A673 (cell line): ENCODE measurements around the gene DNAH1. TPM values are rescaled to one million over a fixed set of nuclear protein-coding genes. Genes with fewer than 3 reads are reported as not detected.

Source experiments
- BruUV-seq: library from RNA; stranded (reverse); fragments of 400-500 nt; replicated peaks from 2 replicates; lab custom pipeline; 2021; lab: Mats Ljungman, UMichigan
- CTCF ChIA-PET: fragments of 300-600 bp; sonication (Branson Sonifier 250); formaldehyde crosslinking; loops from one replicate; lab custom pipeline; 2022; ENCODE audit warnings: antibody characterized with exemption; lab: Charles Lee
- POLR2A ChIA-PET: fragments of 300-600 bp; sonication (Branson Sonifier 250); formaldehyde crosslinking; loops from one replicate; lab custom pipeline; 2022; ENCODE audit warnings: antibody characterized with exemption; ENCODE audit not compliant: low non-redundant PET; lab: Charles Lee
- DNase-seq: peaks from one replicate; pipeline ENCODE4 v3.0.0-alpha.2; 2015; ENCODE audit warnings: low spot score
- H3K27ac ChIP-seq: fragments of 200-600 bp; sonication (generic); 2 replicates; pipeline ENCODE4 v1.5.1; 2016; ENCODE audit warnings: mixed run types, low read depth, mild to moderate bottlenecking, mixed read lengths, antibody characterized with exemption, low read length; ENCODE audit not compliant: poor library complexity, severe bottlenecking
- H3K27me3 ChIP-seq: fragments of 200-600 bp; sonication (generic); replicated peaks from 2 replicates; pipeline ENCODE4 v1.6.1; 2017; ENCODE audit warnings: mixed run types, low read depth, mild to moderate bottlenecking, mixed read lengths, antibody characterized with exemption, low read length; ENCODE audit not compliant: insufficient read depth, poor library complexity
- H3K36me3 ChIP-seq: fragments of 200-600 bp; sonication (generic); 2 replicates; pipeline ENCODE4 v1.6.1; 2016; ENCODE audit warnings: mixed run types, mild to moderate bottlenecking, mixed read lengths, antibody characterized with exemption, low read length; ENCODE audit not compliant: insufficient read depth, poor library complexity, severe bottlenecking
- H3K4me1 ChIP-seq: fragments of 200-600 bp; sonication (generic); 2 replicates; pipeline ENCODE4 v1.6.1; 2017; ENCODE audit warnings: mixed run types, mild to moderate bottlenecking, mixed read lengths, antibody characterized with exemption, low read length; ENCODE audit not compliant: insufficient read depth, poor library complexity, severe bottlenecking
- H3K4me3 ChIP-seq: fragments of 200-600 bp; sonication (generic); 2 replicates; pipeline ENCODE4 v1.5.1; 2016; ENCODE audit warnings: low read depth, mixed run types, mild to moderate bottlenecking, mixed read lengths, low read length; ENCODE audit not compliant: poor library complexity, severe bottlenecking
- H3K9me3 ChIP-seq: fragments of 200-600 bp; sonication (generic); 2 replicates; pipeline ENCODE4 v1.6.1; 2016; ENCODE audit warnings: mixed run types, low read depth, mild to moderate bottlenecking, mixed read lengths, antibody characterized with exemption, low read length; ENCODE audit not compliant: poor library complexity, severe bottlenecking
- EZH2 ChIP-seq: fragments of 200-600 bp; sonication (generic); IDR thresholded peaks from 2 replicates; pipeline ENCODE4 v1.6.1; 2017; ENCODE audit warnings: borderline replicate concordance, low read depth, mild to moderate bottlenecking, mixed read lengths, antibody characterized with exemption, low read length; ENCODE audit not compliant: poor library complexity, severe bottlenecking
- intact Hi-C: fragments of 100-400 bp; cut with micrococcal nuclease; formaldehyde crosslinking; loops from one replicate; pipeline ENCODE4 v1.10.0; 2022; ENCODE audit not compliant: unreplicated experiment
- total RNA-seq: library from RNA; stranded (reverse); gene quantifications from 2 replicates; pipeline ENCODE4 v1.2.3, GENCODE V29; 2021
- TF ChIP-seq, protein P1 (sequence below): fragments of 300-800, 200-600 bp; sonication (generic); conservative IDR thresholded peaks from 2 replicates; pipeline ENCODE4 v1.5.1; 2017; ENCODE audit warnings: low read depth, mild to moderate bottlenecking, antibody characterized with exemption, low read length, moderate library complexity, mixed read lengths

Gene DNAH1
- total RNA-seq, 1 experiment from 2014 or later: 1.3 TPM

DNA sequence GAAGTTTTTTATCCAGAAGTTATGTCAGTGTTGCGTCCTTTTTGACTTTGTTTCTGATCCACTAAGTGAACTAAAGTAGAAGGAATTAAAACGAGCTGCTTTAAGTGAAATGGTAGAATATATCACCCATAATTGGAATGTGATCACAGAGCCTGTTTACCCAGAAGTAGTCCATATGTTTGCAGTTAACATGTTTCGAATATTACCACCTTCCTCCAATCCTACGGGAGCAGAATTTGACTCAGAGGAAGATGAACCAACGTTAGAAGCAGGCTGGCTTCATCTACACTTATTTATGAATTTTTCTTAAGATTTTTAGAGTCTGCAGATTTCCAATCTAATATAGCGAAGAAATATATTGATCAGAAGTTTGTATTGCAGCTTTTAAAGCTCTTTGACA, 57.6 kb downstream of the DNAH1 start:
- Histone ChIP-seq H3K4me3 (no peak overlapping the region), H3K4me1 (no peaks in the 10 kb centered on the region), H3K27me3 (no peaks in the 10 kb centered on the region), H3K27ac (no peak overlapping the region), H3K9me3 (no peaks in the 10 kb centered on the region), H3K36me3 (no peaks in the 10 kb centered on the region)
- no TSS peak for BruUV-seq
- ChIA-PET POLR2A (no interaction called here), CTCF (no interaction called here)
- no peak for DNase-seq
- TF ChIP-seq EZH2: no peak
- TF ChIP-seq, protein P1, sequence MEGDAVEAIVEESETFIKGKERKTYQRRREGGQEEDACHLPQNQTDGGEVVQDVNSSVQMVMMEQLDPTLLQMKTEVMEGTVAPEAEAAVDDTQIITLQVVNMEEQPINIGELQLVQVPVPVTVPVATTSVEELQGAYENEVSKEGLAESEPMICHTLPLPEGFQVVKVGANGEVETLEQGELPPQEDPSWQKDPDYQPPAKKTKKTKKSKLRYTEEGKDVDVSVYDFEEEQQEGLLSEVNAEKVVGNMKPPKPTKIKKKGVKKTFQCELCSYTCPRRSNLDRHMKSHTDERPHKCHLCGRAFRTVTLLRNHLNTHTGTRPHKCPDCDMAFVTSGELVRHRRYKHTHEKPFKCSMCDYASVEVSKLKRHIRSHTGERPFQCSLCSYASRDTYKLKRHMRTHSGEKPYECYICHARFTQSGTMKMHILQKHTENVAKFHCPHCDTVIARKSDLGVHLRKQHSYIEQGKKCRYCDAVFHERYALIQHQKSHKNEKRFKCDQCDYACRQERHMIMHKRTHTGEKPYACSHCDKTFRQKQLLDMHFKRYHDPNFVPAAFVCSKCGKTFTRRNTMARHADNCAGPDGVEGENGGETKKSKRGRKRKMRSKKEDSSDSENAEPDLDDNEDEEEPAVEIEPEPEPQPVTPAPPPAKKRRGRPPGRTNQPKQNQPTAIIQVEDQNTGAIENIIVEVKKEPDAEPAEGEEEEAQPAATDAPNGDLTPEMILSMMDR: no peak
- intact Hi-C loops: no loop called here

DNA sequence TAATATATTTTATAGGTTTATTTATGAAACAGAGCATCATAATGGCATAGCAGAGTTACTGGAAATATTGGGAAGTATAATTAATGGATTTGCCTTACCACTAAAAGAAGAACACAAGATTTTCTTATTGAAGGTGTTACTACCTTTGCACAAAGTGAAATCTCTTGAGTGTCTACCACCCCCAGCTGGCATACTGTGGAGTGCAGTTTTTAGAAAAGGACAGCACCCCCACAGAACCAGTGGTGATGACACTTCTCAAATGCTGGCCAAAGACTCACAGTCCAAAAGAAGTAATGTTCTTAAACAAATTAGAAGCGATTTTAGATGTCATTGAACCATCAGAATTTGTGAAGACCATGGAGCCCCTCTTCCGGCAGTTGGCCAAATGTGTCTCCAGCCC, 58.1 kb downstream of the DNAH1 start:
- Histone ChIP-seq H3K4me3 (no peak overlapping the region), H3K4me1 (no peaks in the 10 kb centered on the region), H3K9me3 (no peaks in the 10 kb centered on the region), H3K27me3 (no peaks in the 10 kb centered on the region), H3K36me3 (no peaks in the 10 kb centered on the region), H3K27ac (no peak overlapping the region)
- intact Hi-C loops: no loop called here
- POLR2A ChIA-PET: no interaction called here
- TF ChIP-seq, protein P1: no peak
- no peak for TF ChIP-seq EZH2
- DNase-seq: no peak
- no TSS peak for BruUV-seq
- CTCF ChIA-PET: no interaction called here

DNA sequence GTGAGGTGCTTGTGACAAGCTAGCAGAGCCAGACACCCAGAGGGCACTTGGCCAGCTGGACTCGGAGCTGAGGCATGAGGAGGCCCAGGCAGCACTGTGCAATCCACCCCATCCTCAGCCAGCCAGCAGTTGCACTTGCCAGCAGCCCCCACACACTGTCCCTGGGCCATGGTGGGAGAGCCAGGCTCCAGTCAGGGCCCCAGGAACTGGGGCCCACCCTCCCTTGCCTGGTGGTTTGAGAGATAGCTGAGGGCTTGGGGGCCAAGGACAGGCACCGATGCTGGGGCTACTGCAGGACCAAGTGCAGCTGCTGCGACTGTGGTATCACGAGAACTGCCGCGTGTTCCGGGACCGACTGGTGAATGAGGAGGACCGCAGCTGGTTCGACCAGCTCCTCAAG, 63.5 kb downstream of the DNAH1 start:
- no peak overlapping the region for H3K27ac ChIP-seq
- CTCF ChIA-PET: no interaction called here
- TF ChIP-seq, protein P1: no peak
- no peak for TF ChIP-seq EZH2
- no peaks in the 10 kb centered on the region for H3K36me3 ChIP-seq
- no peaks in the 10 kb centered on the region for H3K4me1 ChIP-seq
- BruUV-seq: no TSS peak
- intact Hi-C loops: no loop called here
- H3K4me3 ChIP-seq: no peak overlapping the region
- H3K27me3 ChIP-seq: no peaks in the 10 kb centered on the region
- no peak for DNase-seq
- H3K9me3 ChIP-seq: no peaks in the 10 kb centered on the region
- POLR2A ChIA-PET: no interaction called here
